22Rv1 (cell line): Measurements from ENCODE around the gene RXFP1.

Source experiments
- H3K27ac ChIP-seq: fragments of 450-650 bp; 2 replicates; pipeline ENCODE4 v1.5.1; 2017
- ZFX ChIP-seq: fragments of 450-650 bp; IDR thresholded peaks from 2 replicates; pipeline ENCODE4 v1.6.1; 2017; ENCODE audit warnings: antibody characterized with exemption, borderline replicate concordance
- TF ChIP-seq, protein P1 (sequence below): fragments of 450-650 bp; IDR thresholded peaks from 2 replicates; pipeline ENCODE4 v1.5.1; 2017; ENCODE audit warnings: mild to moderate bottlenecking

RXFP1 gene

DNA sequence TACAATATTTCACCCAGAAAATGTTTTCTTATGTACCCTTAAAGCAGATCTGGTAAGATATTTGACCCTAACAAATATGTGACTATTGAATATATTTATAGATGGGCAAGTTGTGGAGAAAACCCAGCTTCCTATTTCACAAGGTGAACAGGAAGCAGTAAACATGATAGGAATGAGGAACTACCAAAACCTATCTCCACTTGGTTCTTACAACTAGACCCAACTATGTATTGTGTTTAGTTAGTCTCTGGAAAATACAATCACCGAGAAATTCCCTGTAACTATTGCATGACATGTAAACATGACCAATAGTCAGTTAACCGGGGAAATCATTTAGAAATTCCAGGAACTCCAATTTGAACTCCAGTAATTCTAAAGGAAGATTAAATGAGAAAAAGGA lies 8.4 kb upstream of the RXFP1 start:
- no peak for TF ChIP-seq ZFX
- TF ChIP-seq, protein P1, sequence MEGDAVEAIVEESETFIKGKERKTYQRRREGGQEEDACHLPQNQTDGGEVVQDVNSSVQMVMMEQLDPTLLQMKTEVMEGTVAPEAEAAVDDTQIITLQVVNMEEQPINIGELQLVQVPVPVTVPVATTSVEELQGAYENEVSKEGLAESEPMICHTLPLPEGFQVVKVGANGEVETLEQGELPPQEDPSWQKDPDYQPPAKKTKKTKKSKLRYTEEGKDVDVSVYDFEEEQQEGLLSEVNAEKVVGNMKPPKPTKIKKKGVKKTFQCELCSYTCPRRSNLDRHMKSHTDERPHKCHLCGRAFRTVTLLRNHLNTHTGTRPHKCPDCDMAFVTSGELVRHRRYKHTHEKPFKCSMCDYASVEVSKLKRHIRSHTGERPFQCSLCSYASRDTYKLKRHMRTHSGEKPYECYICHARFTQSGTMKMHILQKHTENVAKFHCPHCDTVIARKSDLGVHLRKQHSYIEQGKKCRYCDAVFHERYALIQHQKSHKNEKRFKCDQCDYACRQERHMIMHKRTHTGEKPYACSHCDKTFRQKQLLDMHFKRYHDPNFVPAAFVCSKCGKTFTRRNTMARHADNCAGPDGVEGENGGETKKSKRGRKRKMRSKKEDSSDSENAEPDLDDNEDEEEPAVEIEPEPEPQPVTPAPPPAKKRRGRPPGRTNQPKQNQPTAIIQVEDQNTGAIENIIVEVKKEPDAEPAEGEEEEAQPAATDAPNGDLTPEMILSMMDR: no peak
- no peak overlapping the region for H3K27ac ChIP-seq

DNA sequence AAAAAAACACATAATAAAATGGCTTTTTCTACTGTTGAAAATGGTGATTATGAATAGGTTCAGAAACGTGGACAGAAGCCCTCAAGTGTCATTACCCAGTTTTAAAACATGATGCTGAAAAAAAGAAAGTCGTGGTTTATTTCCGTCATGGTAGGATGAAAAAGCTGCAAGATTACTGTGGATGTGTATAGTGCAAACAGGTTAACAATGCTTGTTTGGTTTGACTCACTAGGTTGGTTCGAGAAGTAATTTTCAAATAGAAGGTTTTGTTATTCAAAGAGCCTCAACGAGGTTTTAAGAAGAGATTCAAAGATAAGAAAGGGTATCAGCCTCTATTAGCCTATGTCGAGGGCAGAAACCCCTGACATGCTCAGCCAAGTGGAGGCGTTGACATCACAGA lies 2.5 kb upstream of the RXFP1 start:
- TF ChIP-seq ZFX: no peak
- TF ChIP-seq, protein P1: no peak
- H3K27ac ChIP-seq: no peak overlapping the region

DNA sequence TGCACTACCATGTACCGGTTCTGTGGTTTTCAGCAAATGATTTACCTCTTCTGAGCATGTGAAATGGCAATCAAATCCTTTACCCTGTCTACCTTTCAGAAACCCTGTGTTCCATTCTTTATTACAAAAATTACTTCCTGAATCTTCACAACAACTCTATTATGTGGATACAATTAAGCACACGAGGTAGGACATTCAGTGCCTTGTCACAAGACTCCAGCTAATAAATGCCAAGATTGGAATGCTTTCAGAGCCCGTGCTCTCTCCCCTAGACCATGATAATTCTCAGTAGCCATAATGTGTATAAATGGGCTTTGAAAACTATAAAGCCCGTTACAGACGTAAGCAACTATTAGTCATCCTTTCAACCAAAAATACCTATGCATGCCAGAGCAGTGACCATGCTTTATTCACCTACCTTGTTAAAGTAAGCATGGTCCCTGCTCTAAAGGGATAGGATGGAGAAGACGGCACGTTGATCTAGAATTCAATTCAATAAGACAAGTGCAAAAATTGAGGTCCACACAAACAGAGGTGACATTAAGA lies 2.4 kb downstream of the RXFP1 start:
- no peak overlapping the region for H3K27ac ChIP-seq
- TF ChIP-seq, protein P1: no peak
- TF ChIP-seq ZFX: no peak

DNA sequence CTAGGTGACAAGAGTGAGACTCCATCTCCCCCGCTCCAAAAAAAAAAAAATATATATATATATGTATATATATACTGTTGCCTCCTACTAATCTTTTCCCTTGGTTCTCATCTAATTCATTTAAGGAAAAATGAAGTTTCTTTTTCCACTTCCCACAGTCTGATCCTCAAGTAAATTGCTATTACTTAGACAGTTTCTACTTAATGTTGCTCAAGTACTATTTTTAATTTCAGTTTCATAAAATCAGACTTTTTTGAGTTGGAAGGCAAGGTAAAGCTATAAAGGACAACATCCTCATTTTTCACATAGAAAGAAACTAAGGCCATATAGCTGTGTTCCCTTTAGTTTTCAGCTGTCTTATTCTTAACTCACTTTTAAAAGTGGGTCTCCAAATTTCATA lies 5.8 kb downstream of the RXFP1 start:
- TF ChIP-seq ZFX: no peak
- TF ChIP-seq, protein P1: no peak
- H3K27ac ChIP-seq: no peak overlapping the region

DNA sequence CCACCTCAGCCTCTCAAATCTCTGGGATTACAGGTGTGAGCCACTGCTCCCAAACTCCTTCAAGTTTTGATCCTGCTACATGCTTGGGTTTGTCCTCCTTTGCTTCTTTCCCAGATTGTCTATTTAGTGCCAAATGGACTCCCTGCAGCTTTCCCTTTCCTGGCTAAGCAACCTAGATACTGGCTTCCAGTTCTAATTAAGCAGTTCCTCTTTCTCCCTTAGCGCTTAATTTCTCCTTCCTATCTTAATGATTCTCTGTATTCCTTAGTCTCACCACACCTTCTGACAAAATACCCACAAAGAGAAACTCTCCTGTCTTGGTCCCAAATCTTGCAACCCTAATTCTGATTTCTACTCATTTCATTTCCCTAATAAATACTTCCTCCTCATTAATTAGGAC lies 7.8 kb downstream of the RXFP1 start:
- no peak for TF ChIP-seq ZFX
- TF ChIP-seq, protein P1: no peak
- no peak overlapping the region for H3K27ac ChIP-seq

DNA sequence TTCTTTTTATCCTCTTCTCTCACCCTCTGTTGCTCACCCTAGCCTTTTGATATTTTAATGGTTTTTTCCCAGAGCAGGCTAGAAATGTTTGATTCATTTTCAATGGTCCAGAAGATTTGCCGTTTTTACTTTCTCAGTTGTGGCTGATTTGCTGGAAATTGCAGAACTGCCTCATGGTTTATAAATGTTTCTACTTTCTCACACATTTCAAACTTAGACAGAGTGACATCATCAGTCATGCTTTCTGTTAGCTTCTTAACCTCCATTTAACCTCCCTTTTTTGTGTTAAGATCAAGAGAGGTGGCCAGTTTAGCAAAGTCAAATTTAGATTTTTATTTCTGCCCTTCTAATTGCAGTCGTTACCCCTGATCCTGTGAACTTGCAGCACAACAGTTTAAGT lies 8.7 kb downstream of the RXFP1 start:
- no peak overlapping the region for H3K27ac ChIP-seq
- TF ChIP-seq, protein P1: no peak
- TF ChIP-seq ZFX: no peak

DNA sequence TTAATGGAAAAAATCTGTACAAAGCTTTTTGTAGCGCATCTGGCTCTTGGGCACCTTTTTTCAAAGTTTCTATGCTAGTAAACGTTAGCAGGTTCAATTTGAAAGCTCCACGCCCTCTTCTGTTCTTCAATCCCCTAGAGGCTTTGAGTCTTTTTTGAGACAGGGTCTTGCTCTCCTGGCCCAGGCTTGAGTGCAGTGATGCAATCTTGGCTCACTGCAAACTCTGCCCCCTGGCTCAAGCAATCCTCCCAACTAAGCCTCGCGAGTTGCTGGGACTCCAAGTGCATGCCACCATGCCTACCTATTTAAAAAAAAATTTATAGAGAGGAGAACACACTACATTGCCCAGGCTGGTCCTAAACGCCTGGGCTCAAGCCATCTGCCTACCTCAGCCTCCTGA lies 9.2 kb downstream of the RXFP1 start:
- H3K27ac ChIP-seq: no peak overlapping the region
- TF ChIP-seq, protein P1: no peak
- TF ChIP-seq ZFX: no peak
